Sigmoid colon (tissue), 7 donors: ENCODE results near the gene SCAMP2. TPM values are rescaled to one million over a fixed set of nuclear protein-coding genes. Genes with fewer than 3 reads are reported as not detected.
A peak's percentile ranks its signal among the peaks of the same experiment; 100 is the strongest.

ENCODE experiments used
- DNase-seq: peaks from one replicate; pipeline ENCODE4 v3.0.0-alpha.2; 2019
- H3K27ac ChIP-seq, 4 donors: fragments of 200-600 bp; sonication (generic); one replicate each; pipeline ENCODE4 v1.5.1; 2016 to 2019; ENCODE audit warnings: mild to moderate bottlenecking in 1 of 4
- H3K27me3 ChIP-seq, 3 donors: fragments of 200-600 bp; sonication (generic); one replicate each; pipeline ENCODE4 v1.5.1; 2019; ENCODE audit warnings: mild to moderate bottlenecking in 1 of 3
- H3K36me3 ChIP-seq, 4 donors: fragments of 200-600 bp; sonication (generic); one replicate each; pipeline ENCODE4 v1.5.1; 2016 to 2019
- H3K4me1 ChIP-seq, 4 donors: fragments of 200-600 bp; sonication (generic); one replicate each; pipeline ENCODE4 v1.5.1; 2017 to 2019
- H3K4me3 ChIP-seq, 4 donors: fragments of 200-600 bp; sonication (generic); one replicate each; pipeline ENCODE4 v1.5.1; 2017 to 2019; ENCODE audit warnings: mild to moderate bottlenecking in 2 of 4, moderate library complexity in 1 of 4
- H3K9me3 ChIP-seq, 4 donors: fragments of 200-600 bp in 3 of 4; sonication (generic) in 3 of 4; one replicate each; pipeline versions ENCODE4 v1.5.1 to v1.6.1; 2013 to 2019
- EP300 ChIP-seq, 4 donors: sonication (generic); formaldehyde crosslinking; IDR thresholded peaks; one replicate each; pipeline ENCODE4 v1.6.1; 2017; ENCODE audit warnings: antibody characterized with exemption in 4 of 4
- POLR2A ChIP-seq, 2 donors: fragments of 450-650 bp; IDR thresholded peaks; one replicate each; pipeline ENCODE4 v1.6.1; 2016; ENCODE audit warnings: antibody characterized with exemption in 2 of 2, mild to moderate bottlenecking in 2 of 2, moderate library complexity in 2 of 2
- POLR2AphosphoS5 ChIP-seq, 4 donors: sonication (generic); formaldehyde crosslinking; IDR thresholded peaks; one replicate each; pipeline ENCODE4 v1.6.1; 2017; ENCODE audit warnings: antibody characterized with exemption in 4 of 4
- WGBS, 2 donors: extraction: QIAGEN DNeasy Blood & Tissue Kit; methylation state at CpG; one replicate each; pipeline ENCODE4 v1.1.7; 2013; 5-methylcytosine and 5-hydroxymethylcytosine counted together
- intact Hi-C: fragments of 100-400 bp; cut with DNase I; formaldehyde crosslinking; loops from one replicate; pipeline ENCODE4 v1.15.1; 2023
- polyA plus RNA-seq, 3 donors: library from polyadenylated mRNA; stranded (reverse); fragments of 200-250 nt; gene quantifications; one replicate each; pipeline ENCODE4 v1.2.3, GENCODE V29; 2013
- total RNA-seq, 4 donors: library from RNA; depleted of rRNA; stranded (reverse); fragments of >200 nt; gene quantifications; one replicate each; pipeline ENCODE4 v1.1.0, GENCODE V29; 2016
- TF ChIP-seq, protein P1 (sequence below), 4 experiments: fragments of 450-650 bp in 3 of 4; fragments of 200-600 bp in 1 of 4; IDR thresholded peaks; one replicate each; pipeline ENCODE4 v1.5.1; 2016 to 2019; ENCODE audit warnings: antibody characterized with exemption in 4 of 4, mild to moderate bottlenecking in 3 of 4, moderate library complexity in 2 of 4
- donor health status: healthy with polysubstance abuse.
- donor health status: Bipolar disorder and iron deficiency.
- donor health status: healthy.

Gene SCAMP2
- total and polyA plus RNA-seq, 7 donors: 27.8 to 131 (median 35.3) TPM

DNA sequence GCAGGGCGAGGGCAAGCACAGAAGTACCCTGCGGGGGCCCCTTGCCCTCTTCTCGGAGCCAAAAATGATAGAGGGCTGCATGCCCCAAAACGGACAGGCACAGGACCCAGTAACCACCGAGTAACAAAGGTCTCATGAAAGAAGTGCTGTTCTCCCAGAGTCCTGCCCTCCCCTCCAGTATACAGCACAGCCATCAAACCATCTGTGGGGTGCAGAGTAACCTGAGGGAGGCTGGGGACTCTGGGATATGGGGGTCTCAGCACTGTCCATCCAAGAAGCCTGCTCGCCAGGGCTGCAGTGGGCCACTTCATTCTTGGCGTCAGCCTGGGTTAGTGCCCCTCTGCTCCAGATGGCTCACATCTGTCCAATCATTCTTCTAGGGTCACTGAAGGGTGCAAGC, 36.3 kb downstream of the SCAMP2 start:
- Histone ChIP-seq H3K4me3 (no peak overlapping the region), H3K9me3 (no peaks in the 10 kb centered on the region), H3K27ac (no peak overlapping the region), H3K27me3 (no peaks in the 10 kb centered on the region), H3K36me3 (peaks cover 0 to 43% (median 2%) of the 10 kb centered on the region in 4 donors), H3K4me1 (peaks cover 0 to 11% (median 4%) of the 10 kb centered on the region in 4 donors)
- intact Hi-C loops: no loop called here
- TF ChIP-seq, protein P1, sequence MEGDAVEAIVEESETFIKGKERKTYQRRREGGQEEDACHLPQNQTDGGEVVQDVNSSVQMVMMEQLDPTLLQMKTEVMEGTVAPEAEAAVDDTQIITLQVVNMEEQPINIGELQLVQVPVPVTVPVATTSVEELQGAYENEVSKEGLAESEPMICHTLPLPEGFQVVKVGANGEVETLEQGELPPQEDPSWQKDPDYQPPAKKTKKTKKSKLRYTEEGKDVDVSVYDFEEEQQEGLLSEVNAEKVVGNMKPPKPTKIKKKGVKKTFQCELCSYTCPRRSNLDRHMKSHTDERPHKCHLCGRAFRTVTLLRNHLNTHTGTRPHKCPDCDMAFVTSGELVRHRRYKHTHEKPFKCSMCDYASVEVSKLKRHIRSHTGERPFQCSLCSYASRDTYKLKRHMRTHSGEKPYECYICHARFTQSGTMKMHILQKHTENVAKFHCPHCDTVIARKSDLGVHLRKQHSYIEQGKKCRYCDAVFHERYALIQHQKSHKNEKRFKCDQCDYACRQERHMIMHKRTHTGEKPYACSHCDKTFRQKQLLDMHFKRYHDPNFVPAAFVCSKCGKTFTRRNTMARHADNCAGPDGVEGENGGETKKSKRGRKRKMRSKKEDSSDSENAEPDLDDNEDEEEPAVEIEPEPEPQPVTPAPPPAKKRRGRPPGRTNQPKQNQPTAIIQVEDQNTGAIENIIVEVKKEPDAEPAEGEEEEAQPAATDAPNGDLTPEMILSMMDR (IDR thresholded peaks at IDR 0.05): no peak
- no peak for TF ChIP-seq EP300 (IDR thresholded peaks at IDR 0.05)
- TF ChIP-seq POLR2A (IDR thresholded peaks at IDR 0.05): no peak
- TF ChIP-seq POLR2AphosphoS5 (IDR thresholded peaks at IDR 0.05): no peak
- no peak for DNase-seq
- WGBS, 2 donors: 89 to 91% methylated on average over 7 of the region's 7 CpGs

DNA sequence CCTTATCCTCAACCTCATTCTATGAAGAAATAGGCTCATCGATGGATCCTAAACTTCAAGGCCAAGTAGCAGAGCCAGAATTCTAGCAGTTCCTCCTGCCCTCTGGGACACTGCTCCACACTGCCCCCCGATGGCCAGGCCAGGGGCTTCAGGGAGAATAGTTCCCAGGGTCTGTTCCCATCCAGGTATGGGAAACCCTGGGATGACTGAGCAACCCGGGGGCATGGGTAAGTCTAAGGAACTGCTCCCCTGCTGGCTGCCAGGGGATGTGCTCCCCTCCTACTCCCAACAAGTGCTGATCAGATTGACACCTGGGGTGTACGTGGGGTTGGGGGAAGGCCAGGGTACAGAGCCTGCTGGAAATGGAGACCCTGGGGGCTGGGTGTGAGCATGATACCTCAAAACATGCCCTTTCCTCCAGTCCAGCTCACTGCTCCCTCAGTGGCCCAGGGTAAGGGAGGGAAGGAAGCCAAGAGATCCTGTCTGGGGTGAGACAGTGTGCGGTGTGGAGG, 37.8 kb downstream of the SCAMP2 start:
- 31 to 40% methylated on average over 5 of the region's 5 CpGs for WGBS, 2 donors
- intact Hi-C loops: no loop called here
- peaks cover 0 to 10% (median 3%) of the 10 kb centered on the region in 4 donors for H3K4me1 ChIP-seq
- no peaks in the 10 kb centered on the region for H3K27me3 ChIP-seq
- H3K36me3 ChIP-seq: peaks cover 0 to 36% (median 2%) of the 10 kb centered on the region in 4 donors
- no peak overlapping the region for H3K27ac ChIP-seq
- DNase-seq: no peak
- no peak overlapping the region for H3K4me3 ChIP-seq
- TF ChIP-seq EP300 (IDR thresholded peaks at IDR 0.05) (no peak), POLR2AphosphoS5 (IDR thresholded peaks at IDR 0.05) (no peak)
- TF ChIP-seq, protein P1 (IDR thresholded peaks at IDR 0.05): peak; percentile 21 to 63 (median 60)
- no peaks in the 10 kb centered on the region for H3K9me3 ChIP-seq

DNA sequence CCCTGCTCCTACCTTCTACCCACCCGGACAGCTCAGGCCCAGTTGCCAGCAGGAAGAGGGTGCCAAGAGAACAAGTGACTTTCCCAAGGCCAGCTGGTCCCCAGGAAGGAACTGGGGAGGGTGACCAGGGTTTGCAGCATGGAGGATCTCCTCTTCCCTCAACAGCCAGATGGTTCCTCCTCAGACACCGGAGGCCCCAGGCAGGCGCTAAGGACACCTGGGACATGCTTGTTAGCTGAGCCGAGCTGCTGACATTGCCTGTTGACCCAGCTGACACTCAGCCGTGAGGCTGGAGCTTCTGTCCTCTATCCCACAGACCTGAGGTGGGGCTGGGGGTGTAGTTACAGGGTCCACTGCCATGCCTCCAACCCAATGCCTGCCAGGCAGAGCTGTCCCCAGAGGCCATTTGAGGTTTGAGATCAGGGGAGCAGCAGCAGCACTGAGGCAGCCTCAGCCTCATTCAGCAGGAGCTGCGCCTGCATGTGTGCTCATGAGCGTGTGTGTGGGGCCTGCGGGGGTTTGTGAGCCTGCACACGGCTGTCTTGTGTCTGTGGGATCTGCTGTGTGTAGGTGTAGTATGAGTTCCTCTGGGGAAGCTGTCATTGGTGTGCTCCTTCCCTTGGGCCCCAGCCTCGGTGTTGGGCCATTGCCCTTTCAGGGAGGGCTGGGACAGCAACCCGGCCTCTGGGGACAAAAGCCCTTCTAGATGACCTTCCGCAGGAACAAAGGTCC, 39.6 kb downstream of the SCAMP2 start:
- WGBS, 2 donors: 68 to 78% methylated on average over 12 of the region's 12 CpGs
- intact Hi-C loops: no loop called here
- H3K36me3 ChIP-seq: peaks cover 0 to 19% (median 2%) of the 10 kb centered on the region in 4 donors
- H3K27ac ChIP-seq: no peak overlapping the region
- H3K9me3 ChIP-seq: no peaks in the 10 kb centered on the region
- no peak overlapping the region for H3K4me3 ChIP-seq
- TF ChIP-seq POLR2AphosphoS5 (IDR thresholded peaks at IDR 0.05) (no peak), EP300 (IDR thresholded peaks at IDR 0.05) (no peak), POLR2A (IDR thresholded peaks at IDR 0.05) (no peak)
- TF ChIP-seq, protein P1 (IDR thresholded peaks at IDR 0.05): no peak
- H3K4me1 ChIP-seq: peaks cover 0 to 11% (median 3%) of the 10 kb centered on the region in 4 donors
- no peak for DNase-seq
- peaks cover 0 to 2% (median 0%) of the 10 kb centered on the region in 3 donors for H3K27me3 ChIP-seq

DNA sequence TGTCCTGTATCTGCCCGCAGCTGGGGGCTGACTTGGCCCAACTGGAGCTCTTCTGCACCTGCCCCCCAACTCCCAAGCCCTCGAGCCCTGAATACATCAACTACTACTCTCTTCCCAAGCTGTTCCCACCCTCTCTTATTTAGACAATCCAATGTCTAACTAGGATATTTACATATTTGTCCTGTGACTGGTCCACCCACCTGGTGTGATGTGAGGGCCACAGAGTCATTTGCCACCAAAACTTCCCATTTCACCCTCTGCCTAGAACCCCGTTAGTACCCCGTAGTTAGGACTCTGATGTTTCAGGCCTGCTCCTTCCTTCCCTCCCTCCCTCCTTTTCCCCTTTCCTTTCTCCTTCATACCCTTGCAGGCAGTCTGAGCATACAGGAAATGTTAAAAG, 40.3 kb downstream of the SCAMP2 start:
- Histone ChIP-seq H3K27me3 (peaks cover 0 to 10% (median 2%) of the 10 kb centered on the region in 3 donors), H3K36me3 (peaks cover 0 to 14% (median 0%) of the 10 kb centered on the region in 4 donors), H3K4me3 (no peak overlapping the region), H3K4me1 (peaks cover 0 to 11% (median 3%) of the 10 kb centered on the region in 4 donors), H3K27ac (no peak overlapping the region), H3K9me3 (no peaks in the 10 kb centered on the region)
- TF ChIP-seq POLR2AphosphoS5 (IDR thresholded peaks at IDR 0.05) (no peak), POLR2A (IDR thresholded peaks at IDR 0.05) (no peak)
- 65 to 74% methylated on average over 4 of the region's 4 CpGs for WGBS, 2 donors
- no peak for DNase-seq
- intact Hi-C loops: no loop called here

DNA sequence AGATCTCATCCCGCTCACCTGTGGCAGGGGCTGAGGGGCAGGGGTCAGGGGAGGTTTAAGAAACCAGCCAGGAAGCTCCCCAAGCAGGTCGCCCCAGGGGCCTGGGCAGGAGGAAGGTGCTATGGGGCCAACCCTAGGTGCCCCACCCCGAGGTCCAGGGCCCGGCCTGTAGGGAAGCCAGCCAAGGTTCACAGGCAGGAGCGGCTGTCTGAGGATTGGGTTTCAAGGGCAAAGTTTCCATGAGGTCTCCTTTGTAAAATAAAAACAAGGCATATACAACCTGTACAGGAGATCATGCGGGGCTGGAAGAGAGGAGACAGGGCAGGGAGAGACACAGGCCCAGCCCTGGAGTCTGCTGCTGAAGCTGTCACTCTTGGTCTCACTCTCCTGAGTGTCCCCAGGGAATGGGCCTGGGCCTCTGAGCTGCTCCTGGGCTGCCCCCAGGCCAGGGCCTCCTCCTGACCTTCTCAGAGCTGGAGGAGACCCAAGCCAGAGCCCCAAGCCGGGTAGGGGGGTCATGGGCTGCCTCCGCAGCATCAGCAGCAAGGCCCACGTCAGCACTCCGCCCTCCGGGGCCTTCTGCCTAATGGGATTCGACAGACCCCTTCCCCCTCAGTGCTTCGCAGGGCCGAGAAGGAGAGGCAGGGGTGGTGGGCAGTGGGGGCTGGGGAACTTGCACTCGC, 41.2 kb downstream of the SCAMP2 start:
- Histone ChIP-seq H3K27ac (peak overlapping the region in 3 of 4 donors; percentile 44 to 62 (median 47)), H3K4me3 (no peak overlapping the region), H3K9me3 (no peaks in the 10 kb centered on the region), H3K4me1 (peaks cover 0 to 11% (median 3%) of the 10 kb centered on the region in 4 donors), H3K36me3 (peaks cover 0 to 12% (median 0%) of the 10 kb centered on the region in 4 donors), H3K27me3 (peaks cover 0 to 18% (median 11%) of the 10 kb centered on the region in 3 donors)
- intact Hi-C loops: loop anchor here (2.0 kb wide), 1 partner anchor 15 kb away; no protein-coding TSS in a partner anchor
- WGBS, 2 donors: 47 to 69% methylated on average over 15 of the region's 15 CpGs
- DNase-seq: no peak
- TF ChIP-seq, protein P1 (IDR thresholded peaks at IDR 0.05): no peak
- no peak for TF ChIP-seq POLR2A (IDR thresholded peaks at IDR 0.05)
- TF ChIP-seq EP300 (IDR thresholded peaks at IDR 0.05): no peak
- no peak for TF ChIP-seq POLR2AphosphoS5 (IDR thresholded peaks at IDR 0.05)
